Prostate gland (tissue), 2 donors: Measurements from ENCODE around the gene QSER1. TPM values are rescaled to one million over a fixed set of nuclear protein-coding genes. Genes with fewer than 3 reads are reported as not detected.

ENCODE experiments used
- DNase-seq: peaks from one replicate; pipeline ENCODE4 v3.0.0-alpha.2; 2019; ENCODE audit warnings: low spot score
- H3K27ac ChIP-seq, 2 donors: fragments of 200-600 bp; sonication (generic); 2 replicates each; pipeline ENCODE4 v1.5.1; 2017 to 2019
- H3K27me3 ChIP-seq: fragments of 200-600 bp; sonication (generic); replicated peaks from 2 replicates; pipeline ENCODE4 v1.5.1; 2019; ENCODE audit not compliant: insufficient read depth
- H3K36me3 ChIP-seq, 2 donors: fragments of 200-600 bp; sonication (generic); 1 replicate in 1 of 2; 2 replicates in 1 of 2; pipeline versions ENCODE4 v1.5.1 to v1.8.1; 2017 to 2019
- H3K4me1 ChIP-seq: fragments of 200-600 bp; sonication (generic); replicated peaks from 2 replicates; pipeline ENCODE4 v1.5.1; 2019
- H3K4me3 ChIP-seq, 2 donors: fragments of 200-600 bp; sonication (generic); 2 replicates each; pipeline ENCODE4 v1.5.1; 2017 to 2019
- H3K9me3 ChIP-seq: fragments of 200-600 bp; sonication (generic); 2 replicates; pipeline ENCODE4 v1.5.1; 2017
- POLR2A ChIP-seq: fragments of 450-650 bp; IDR thresholded peaks from one replicate; pipeline ENCODE4 v1.6.1; 2016; ENCODE audit warnings: antibody characterized with exemption, mild to moderate bottlenecking
- POLR2AphosphoS5 ChIP-seq: sonication (generic); formaldehyde crosslinking; IDR thresholded peaks from one replicate; pipeline ENCODE4 v1.6.1; 2017; ENCODE audit warnings: antibody characterized with exemption
- WGBS: methylation state at CpG from one replicate; pipeline ENCODE4 v1.1.5; 2018; 5-methylcytosine and 5-hydroxymethylcytosine counted together
- intact Hi-C: fragments of 100-400 bp; cut with DNase I; formaldehyde crosslinking; loops from one replicate; pipeline ENCODE4 v1.14.2; 2022
- total RNA-seq, 2 donors: library from RNA; depleted of rRNA; stranded (reverse); fragments of >200 nt; gene quantifications; one replicate each; pipeline ENCODE4 v1.1.0, GENCODE V29; 2016
- TF ChIP-seq, protein P1 (sequence below), 4 experiments: fragments of 200-600 bp in 2 of 4; fragments of 450-650 bp in 2 of 4; sonication (generic) in 2 of 4; IDR thresholded peaks; 1 replicate in 3 of 4; 2 replicates in 1 of 4; pipeline ENCODE4 v1.5.1; 2016 to 2019; ENCODE audit warnings: antibody characterized with exemption in 4 of 4, mild to moderate bottlenecking in 2 of 4, moderate library complexity in 2 of 4

Gene QSER1
- total RNA-seq, 2 donors from 2014 or later = 15.8 to 25.5 TPM

DNA sequence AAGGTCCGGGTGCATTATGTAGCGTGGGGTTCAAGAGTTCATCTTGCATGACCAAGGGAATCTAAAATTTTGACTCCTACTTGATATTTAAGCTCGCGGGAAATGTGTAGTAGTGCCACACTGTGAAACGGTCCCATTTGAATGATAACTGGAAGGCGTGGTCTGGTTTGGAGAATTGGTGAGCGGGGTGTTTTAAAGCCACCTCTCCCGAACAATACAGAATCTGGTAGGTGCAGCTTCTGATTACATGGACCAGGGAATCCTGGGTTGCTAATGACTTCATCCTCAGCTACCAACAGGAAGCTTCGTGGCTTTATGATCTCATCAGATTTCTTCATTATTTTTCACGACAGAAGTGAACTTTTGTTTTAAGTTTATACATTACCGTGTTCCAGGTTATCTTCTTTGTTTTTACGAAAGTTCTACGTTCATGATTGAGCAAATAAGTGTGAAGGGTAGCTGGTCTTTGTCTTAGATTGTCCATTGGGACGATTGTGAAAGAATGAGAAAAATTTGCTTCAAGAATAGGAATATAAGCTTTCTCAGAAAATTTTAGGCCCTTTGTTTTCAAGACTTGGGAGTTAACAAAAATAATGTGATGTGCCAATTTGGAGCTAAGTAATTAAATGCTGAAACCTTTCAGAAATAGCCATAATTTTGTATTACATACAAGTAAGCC is 1.7 kb downstream of the QSER1 start:
- intact Hi-C loops = loop anchor here (10.0 kb wide), 2 partner anchors 141 to 309 kb away; partner anchors contain the start of genes EIF3M and TCP11L1
- 10% methylated on average over 14 of the region's 14 CpGs for WGBS
- H3K4me1 ChIP-seq = no peaks in the 10 kb centered on the region
- H3K4me3 ChIP-seq = peak overlapping the region; percentile 86 to 91
- no peaks in the 10 kb centered on the region for H3K27me3 ChIP-seq
- no peaks in the 10 kb centered on the region for H3K36me3 ChIP-seq
- TF ChIP-seq POLR2A (no peak), POLR2AphosphoS5 (no peak)
- TF ChIP-seq, protein P1, sequence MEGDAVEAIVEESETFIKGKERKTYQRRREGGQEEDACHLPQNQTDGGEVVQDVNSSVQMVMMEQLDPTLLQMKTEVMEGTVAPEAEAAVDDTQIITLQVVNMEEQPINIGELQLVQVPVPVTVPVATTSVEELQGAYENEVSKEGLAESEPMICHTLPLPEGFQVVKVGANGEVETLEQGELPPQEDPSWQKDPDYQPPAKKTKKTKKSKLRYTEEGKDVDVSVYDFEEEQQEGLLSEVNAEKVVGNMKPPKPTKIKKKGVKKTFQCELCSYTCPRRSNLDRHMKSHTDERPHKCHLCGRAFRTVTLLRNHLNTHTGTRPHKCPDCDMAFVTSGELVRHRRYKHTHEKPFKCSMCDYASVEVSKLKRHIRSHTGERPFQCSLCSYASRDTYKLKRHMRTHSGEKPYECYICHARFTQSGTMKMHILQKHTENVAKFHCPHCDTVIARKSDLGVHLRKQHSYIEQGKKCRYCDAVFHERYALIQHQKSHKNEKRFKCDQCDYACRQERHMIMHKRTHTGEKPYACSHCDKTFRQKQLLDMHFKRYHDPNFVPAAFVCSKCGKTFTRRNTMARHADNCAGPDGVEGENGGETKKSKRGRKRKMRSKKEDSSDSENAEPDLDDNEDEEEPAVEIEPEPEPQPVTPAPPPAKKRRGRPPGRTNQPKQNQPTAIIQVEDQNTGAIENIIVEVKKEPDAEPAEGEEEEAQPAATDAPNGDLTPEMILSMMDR (IDR thresholded peaks at IDR 0.05) = no peak
- DNase-seq = peak; percentile 24
- peak overlapping the region; percentile 82 to 87 for H3K27ac ChIP-seq
- H3K9me3 ChIP-seq = no peaks in the 10 kb centered on the region

DNA sequence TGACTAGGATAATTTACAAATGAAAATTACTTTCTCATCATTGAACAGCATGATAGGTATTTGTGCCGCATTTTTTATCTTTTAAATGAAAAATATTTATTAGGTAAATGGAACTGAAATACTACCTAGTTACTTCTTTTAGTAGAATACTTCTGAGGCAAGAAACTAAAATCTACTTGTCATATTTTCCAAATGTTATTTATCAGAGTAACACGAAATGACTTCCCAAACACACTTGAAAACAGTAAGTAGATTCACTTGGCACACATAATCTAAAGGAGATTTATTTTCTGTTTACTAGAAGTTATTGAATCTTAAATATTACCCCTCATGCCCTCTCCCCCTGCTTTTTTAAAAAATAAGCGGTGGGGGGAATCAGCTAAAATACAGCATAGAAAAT is 2.3 kb downstream of the QSER1 start:
- Histone ChIP-seq H3K9me3 (no peaks in the 10 kb centered on the region), H3K27me3 (no peaks in the 10 kb centered on the region), H3K4me1 (no peaks in the 10 kb centered on the region), H3K36me3 (no peaks in the 10 kb centered on the region), H3K4me3 (no peak overlapping the region), H3K27ac (peak overlapping the region in 1 of 2 donors; percentile 87)
- TF ChIP-seq, protein P1 (IDR thresholded peaks at IDR 0.05) = no peak
- TF ChIP-seq POLR2AphosphoS5 = no peak
- TF ChIP-seq POLR2A = no peak
- intact Hi-C loops = loop anchor here (10.0 kb wide), 2 partner anchors 140 to 310 kb away; partner anchors contain the start of genes EIF3M and TCP11L1
- no peak for DNase-seq
- 69% methylated on average over 3 of the region's 3 CpGs for WGBS

DNA sequence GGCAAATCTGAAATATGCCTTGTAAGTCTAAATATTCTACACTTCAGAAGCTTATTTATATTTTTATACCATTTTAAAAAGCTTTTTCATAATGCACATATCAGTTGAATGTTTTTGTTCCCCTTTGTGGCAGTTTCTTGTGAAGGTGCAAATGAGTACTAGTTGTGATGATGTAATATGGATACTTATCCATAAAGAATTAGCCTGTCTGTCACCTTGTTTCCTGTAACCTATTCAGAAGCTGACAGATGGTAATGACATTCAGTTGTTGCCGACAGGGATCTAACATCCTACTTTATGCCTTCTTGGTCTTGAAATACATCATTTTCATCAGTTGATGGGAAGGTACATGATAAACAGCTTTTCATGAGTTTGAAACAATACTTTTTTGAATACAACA is 2.9 kb downstream of the QSER1 start:
- intact Hi-C loops = loop anchor here (10.0 kb wide), 2 partner anchors 139 to 311 kb away; partner anchors contain the start of genes EIF3M and TCP11L1
- no peak for TF ChIP-seq POLR2A
- TF ChIP-seq POLR2AphosphoS5 = no peak
- TF ChIP-seq, protein P1 (IDR thresholded peaks at IDR 0.05) = no peak
- DNase-seq = no peak
- WGBS = 74% methylated on average over 1 of the region's 1 CpG
- Histone ChIP-seq H3K4me1 (no peaks in the 10 kb centered on the region), H3K27ac (no peak overlapping the region), H3K9me3 (no peaks in the 10 kb centered on the region), H3K36me3 (no peaks in the 10 kb centered on the region), H3K4me3 (no peak overlapping the region), H3K27me3 (no peaks in the 10 kb centered on the region)

DNA sequence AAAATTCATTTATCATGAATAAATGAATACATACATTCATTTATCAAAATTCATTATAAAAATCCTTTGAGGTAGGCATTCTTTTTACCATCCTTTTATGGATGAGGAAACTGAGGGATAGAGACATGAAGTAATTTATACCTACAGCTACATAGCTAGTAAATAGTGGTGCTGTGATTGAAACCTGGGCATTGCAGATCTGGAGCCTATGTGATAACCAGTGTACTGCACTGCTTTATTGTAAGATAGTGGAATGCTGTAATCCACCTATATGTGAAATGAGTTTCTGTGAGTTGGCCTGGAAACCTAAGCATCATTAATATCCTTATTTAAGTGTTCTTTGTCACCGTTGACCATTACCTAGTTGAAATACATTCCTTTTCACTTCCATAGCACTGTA is 4.5 kb downstream of the QSER1 start:
- Histone ChIP-seq H3K4me1 (no peaks in the 10 kb centered on the region), H3K4me3 (no peak overlapping the region), H3K9me3 (no peaks in the 10 kb centered on the region), H3K27ac (no peak overlapping the region), H3K27me3 (no peaks in the 10 kb centered on the region), H3K36me3 (no peaks in the 10 kb centered on the region)
- DNase-seq = no peak
- 95% methylated on average over 1 of the region's 1 CpG for WGBS
- TF ChIP-seq, protein P1 (IDR thresholded peaks at IDR 0.05) = no peak
- intact Hi-C loops = loop anchor here (10.0 kb wide), 2 partner anchors 138 to 312 kb away; partner anchors contain the start of genes EIF3M and TCP11L1

DNA sequence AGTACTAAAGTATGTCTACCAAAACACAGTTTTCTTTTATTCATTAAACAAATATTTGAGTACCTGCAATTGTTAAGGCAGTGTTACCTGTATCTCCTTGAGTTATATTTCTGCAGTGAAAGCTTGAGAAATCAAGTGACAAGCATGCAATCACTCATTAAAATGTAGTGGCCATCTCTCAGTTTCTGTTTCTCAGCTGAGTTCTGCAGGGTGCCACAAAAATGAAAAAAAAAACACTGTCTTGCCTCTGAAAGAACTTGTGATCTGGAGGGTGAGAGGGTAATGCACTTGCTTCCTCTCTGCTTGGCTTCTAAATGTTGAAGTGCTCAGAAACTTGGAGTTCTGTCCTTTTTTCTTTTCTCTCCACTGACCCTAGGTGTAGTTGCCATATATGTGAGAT is 6.8 kb downstream of the QSER1 start:
- no peak for DNase-seq
- Histone ChIP-seq H3K27me3 (no peaks in the 10 kb centered on the region), H3K9me3 (no peaks in the 10 kb centered on the region), H3K36me3 (no peaks in the 10 kb centered on the region), H3K27ac (no peak overlapping the region), H3K4me1 (no peaks in the 10 kb centered on the region), H3K4me3 (no peak overlapping the region)
- TF ChIP-seq POLR2A = no peak
- intact Hi-C loops = loop anchor here (10.0 kb wide), 2 partner anchors 135 to 315 kb away; partner anchors contain the start of genes EIF3M and TCP11L1
